Caki2 (cell line): ENCODE measurements around the gene OR8S1. TPM values are rescaled to one million over a fixed set of nuclear protein-coding genes. Genes with fewer than 3 reads are reported as not detected.
"Not testable (repeated sequence)": the region's sequence is repeated elsewhere in the genome, so short reads cannot be mapped to it uniquely, and the experiment has no call there.

ENCODE experiments used
- DNase-seq: peaks from one replicate; pipeline ENCODE4 v3.0.0-alpha.2; 2015; ENCODE audit warnings: low read depth
- in situ Hi-C: cut with HindIII; loops from 2 replicates; pipeline ENCODE4 v1.10.0; 2016; ENCODE audit warnings: low sequenced_read_pairs, low pct_unique_long_range_greater_than_20kb, mixed read lengths
- total RNA-seq: library from RNA; depleted of rRNA; stranded (reverse); fragments of >200 nt; shearing (Covaris generic); gene quantifications from 2 replicates; pipeline ENCODE4 v1.2.3, GENCODE V29; 2014; ENCODE audit warnings: low replicate concordance; rRNA removed

Gene OR8S1
- total RNA-seq, 1 experiment from 2014 or later = not detected

GRCh38 chr12:48547012-48547411 lies 21.6 kb downstream of the OR8S1 start:
- in situ Hi-C loops, DNase-seq: not testable (repeated sequence)

DNA sequence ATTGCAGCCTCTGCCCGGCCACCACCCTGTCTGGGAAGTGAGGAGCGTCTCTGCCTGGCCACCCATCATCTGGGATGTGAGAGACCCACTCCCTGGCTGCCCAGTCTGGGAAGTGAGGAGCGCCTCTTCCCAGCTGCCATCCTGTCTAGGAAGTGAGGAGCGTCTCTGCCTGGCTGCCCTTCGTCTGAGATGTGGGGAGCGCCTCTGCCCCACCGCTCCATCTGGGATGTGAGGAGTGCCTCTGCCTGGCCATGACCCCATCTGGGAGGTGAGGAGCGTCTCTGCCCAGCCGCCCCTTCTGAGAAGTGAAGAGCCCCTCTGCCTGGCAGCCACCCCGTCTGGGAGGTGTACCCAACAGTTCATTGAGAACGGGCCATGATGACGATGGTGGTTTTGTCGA lies 26.2 kb downstream of the OR8S1 start:
- in situ Hi-C loops, DNase-seq: not testable (repeated sequence)

- peak; percentile 18 for DNase-seq
- in situ Hi-C loops = not testable (repeated sequence)
Measured at GRCh38 chr12:48553666-48554343, 28.4 kb downstream of the OR8S1 start.

GRCh38 chr12:48556631-48557030 lies 31.2 kb downstream of the OR8S1 start:
- in situ Hi-C loops = no loop called here
- no peak for DNase-seq

GRCh38 chr12:48557919-48558318 lies 32.5 kb downstream of the OR8S1 start:
- no peak for DNase-seq
- in situ Hi-C loops = no loop called here

GRCh38 chr12:48567731-48568130 lies 42.3 kb downstream of the OR8S1 start:
- in situ Hi-C loops = no loop called here
- no peak for DNase-seq

DNA sequence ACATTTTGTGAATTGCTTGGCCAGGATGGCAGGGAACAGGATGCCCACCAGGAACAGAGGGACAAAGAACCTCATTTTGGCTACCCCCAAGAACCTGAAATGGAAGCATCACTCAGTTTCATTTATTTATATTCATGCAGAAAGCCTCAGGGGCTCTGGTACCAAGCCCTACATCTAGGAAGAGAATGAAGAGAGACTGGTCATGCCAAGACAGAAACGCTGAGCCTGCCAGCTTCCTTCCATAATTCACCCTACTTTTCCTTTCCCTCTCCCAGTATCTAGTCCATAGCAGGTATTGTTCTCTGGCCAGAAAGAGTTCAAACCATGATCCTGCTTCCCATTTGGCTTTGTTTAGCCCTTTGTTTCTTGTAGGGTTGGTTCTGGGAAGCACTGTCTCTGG lies 44.5 kb downstream of the OR8S1 start, which contains the start of gene LALBA:
LALBA (minus strand) TSS at position 101 of the 400 bp plus-strand sequence; CDS start at position 75, 26 bp downstream.
- DNase-seq = no peak
- in situ Hi-C loops = no loop called here

DNA sequence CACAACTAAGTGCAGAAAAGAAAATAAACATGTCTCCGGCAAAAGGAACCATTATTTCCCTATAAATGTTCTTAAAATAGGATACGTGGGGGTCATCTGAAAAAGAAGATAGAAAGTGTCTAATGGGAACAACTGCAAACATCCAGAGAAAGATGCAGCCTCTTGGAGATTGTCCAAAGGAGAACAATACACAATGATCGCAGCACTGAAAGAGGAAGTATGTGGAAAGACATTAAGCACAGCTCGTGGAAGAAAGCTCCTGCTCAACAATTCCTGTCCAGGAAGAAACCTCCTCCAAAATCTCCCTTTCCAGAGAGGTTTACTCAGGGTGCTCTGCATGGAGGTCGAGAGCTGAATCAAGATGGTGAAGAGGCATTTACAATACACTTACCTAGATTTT lies 46.9 kb downstream of the OR8S1 start:
- in situ Hi-C loops = no loop called here
- no peak for DNase-seq

Other genes with a start within 250 kb of the OR8S1 start
- gene ZNF641, start 174.7 kb upstream of the OR8S1 start, total RNA-seq = 3.5 and 4.4 TPM in 2 replicates
- gene ANP32D, start 53.1 kb upstream of the OR8S1 start, total RNA-seq = not detected in 2 replicates
- gene C12orf54, start 43.1 kb upstream of the OR8S1 start, total RNA-seq = not detected in 2 replicates
- gene LALBA, start 44.4 kb downstream of the OR8S1 start, total RNA-seq = not detected in 2 replicates
- 47.5 and 84.0 TPM in 2 replicates for gene KANSL2, start 156.6 kb downstream of the OR8S1 start, total RNA-seq
- gene CCNT1, start 191.1 kb downstream of the OR8S1 start, total RNA-seq = 21.8 and 21.9 TPM in 2 replicates